HG02588 (cell line): ENCODE data around the gene LPP.

Experiments used
- ATAC-seq: cut with Tn5 transposase; IDR thresholded peaks from one replicate; pipeline ENCODE4 v1.9.1; 2021; ENCODE audit warnings: mild to moderate bottlenecking, moderate library complexity; ENCODE audit not compliant: unreplicated experiment

LPP gene

DNA sequence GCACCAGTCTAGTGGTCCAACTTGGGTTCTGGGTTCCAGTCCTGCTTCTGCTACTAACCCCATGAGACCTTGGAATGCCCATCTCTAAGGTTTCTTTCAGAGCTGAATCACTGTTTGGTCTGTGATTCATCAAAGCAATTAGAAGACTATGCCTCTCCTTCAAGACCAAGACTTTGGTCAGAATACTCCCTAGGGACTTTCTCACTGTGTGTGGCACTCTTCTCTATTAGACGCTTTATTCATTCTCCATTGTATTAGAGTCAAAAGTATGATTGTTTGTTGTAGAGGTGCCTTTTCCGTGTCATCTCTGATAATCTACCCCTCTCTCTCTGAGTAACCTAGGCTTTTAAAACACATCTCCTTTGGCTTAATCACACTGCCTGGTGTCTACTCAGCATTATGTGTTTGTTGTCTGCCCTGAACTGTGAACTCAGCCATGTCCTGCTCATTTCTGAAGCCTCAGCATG, 90.5 kb downstream of the LPP start:
- ATAC-seq: no peak

DNA sequence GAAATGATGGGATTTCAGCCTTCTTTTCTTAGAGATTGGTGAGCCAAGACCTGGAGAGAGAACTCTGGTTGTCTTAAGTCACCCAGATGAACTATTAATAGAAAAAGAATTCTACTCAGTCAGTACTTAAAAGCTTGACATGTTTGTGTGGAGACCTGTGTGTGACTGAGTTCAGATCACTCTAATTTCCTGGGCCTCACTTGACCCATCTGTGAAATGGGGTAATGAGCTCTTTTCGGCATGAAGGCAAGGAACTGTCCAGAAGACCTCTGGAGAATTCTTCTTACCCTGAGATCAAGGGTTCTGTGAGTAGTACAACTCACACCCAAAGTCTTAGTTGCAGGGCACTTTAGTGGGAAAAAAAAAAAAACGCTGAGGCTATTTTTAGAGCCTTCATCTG, 92.9 kb downstream of the LPP start:
- ATAC-seq: no peak

DNA sequence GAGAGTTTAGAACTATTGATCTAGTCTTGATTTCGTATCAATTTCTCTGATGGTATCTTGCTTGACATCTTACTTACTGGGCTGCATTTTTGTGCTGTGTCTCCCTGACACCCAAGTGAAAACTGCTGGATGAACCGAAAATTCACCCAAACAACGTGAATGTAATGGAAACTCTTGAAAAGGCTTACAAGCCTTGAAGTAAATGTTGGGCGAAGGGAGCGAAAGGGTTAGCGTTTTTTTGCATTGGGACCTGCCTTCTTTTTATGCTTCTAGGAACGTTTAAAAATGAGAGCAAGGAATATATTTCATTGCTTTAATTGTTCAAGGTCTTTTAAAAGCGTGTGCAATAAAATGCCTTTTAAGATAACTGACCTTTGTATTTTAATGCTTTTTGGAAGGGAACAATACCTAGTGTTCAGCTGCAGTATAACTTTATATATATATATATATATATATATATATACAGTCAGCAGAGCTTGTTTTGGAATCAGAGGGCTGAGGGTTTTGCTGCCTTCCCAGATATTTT, 94.1 kb downstream of the LPP start:
- no peak for ATAC-seq

DNA sequence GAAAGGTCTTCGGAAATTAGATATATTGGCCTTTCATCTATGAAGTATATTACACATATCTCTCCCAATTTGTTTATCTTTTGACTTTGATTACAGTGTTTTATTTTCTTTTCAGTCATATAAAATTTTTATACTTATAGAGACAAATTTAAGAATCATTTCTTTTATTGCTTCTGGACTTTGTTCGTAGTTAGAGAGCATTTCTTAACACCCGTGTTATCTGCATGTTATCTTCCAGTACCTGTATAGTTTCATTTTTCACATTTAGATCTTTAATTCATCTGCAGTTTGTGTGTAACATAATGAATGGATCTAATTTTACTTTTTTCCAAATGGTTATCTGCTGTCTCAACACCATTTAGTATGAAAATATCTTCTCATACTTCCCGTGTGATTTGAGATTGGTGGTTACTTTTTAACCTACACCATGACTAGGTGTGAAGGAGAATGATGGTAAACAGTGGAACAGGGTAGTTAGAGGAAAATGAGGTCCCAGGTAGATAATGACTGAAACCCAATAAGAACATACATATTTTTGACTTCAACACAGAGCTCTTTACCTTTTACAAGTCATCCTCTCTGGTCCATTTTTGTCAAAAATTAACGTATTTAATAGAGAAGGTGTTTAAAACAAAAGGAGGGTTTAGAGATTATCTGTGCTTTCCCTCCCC, 99.3 kb downstream of the LPP start:
- ATAC-seq: no peak

DNA sequence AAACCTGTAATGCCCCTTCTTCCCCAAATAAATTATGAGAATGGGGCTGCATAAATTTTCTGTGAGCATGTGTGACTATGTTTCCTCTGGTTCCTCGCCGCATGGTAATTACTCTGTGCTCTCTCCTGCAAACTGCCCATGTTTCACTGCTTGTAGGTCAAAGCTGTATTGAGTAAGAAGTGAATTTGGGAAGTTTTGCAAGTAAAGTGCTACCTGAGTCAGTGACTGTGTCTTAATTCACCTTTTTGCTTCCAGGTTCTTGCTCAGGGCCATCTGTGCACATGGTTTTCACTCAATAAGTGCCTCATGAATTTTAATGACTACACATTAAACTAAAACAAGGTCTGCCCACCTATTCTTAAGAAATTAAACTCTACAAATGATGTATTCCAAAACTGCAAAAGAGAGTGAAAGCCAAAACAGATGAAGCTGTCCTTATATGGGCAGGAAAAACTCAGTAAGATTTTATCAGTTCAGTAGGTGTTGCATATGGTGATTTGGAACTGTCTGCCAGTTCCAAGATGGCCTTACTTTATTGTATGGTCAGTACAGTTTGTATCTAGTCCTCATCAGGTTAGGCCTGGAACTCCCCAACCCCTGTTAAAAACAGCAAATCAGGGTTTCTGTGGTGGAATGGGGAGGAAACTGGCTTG, 100.0 kb downstream of the LPP start:
- no peak for ATAC-seq

DNA sequence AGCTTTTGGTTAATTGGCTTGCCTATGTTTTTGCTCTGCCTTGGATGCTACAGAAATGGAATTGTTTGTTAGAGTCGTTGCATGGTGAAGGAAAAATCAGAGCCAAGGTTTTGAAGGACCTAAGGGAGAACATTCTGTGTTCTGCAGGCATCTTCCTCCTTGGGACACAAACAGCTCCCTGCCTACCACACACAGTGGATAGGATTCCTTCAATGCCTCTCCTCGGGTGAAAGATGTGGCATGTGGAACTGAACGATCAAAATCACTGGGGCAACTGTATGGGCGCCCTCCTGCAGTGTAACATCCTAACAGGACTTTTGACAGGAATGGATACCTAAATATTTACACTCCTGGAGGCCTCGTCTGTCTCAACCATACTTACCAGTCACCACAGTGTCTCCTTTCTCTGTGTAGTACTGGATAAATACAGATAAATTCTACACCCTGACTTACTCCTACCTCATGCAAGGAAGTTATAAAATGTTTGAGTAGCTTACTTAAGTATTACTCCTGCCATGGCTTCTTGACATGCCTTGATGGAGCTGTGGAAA, 100.6 kb downstream of the LPP start:
- ATAC-seq: no peak

DNA sequence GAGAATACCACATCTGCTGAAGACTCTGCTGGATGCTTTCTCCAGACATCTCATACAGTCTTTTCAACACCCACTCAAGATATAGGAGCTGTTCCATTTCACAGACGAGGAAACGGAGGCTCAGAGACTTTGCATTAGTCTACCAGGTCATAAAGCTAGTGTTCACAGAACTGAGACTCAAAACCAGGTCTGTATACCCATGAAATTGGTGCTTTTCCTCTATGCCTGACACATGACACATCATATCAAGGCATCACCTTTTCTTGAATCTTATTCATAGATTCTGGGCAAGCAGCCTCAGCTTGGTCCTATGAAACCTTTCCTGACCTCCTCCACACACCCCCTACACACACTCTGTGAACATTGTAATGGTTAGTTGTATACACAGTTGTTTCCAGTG, 101.2 kb downstream of the LPP start:
- ATAC-seq: no peak

DNA sequence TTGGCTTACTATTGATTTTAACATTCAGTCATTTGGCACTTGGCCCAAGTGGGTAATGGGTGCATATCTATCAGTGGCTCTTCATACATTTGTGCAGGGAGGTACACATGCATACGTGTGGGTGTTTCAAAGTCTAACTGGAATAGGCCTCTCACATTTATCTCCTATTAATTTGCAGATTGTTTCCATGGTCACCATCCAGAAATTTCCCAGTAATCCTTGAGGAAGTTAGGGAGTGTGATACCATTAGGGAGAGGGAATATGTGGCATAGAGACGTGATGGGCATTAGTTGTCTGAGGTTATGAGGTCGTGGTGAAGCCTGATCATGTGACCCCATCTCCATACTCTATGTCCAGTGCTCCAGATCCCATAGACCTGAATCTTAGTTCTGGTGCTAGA, 102.8 kb downstream of the LPP start:
- ATAC-seq: no peak

DNA sequence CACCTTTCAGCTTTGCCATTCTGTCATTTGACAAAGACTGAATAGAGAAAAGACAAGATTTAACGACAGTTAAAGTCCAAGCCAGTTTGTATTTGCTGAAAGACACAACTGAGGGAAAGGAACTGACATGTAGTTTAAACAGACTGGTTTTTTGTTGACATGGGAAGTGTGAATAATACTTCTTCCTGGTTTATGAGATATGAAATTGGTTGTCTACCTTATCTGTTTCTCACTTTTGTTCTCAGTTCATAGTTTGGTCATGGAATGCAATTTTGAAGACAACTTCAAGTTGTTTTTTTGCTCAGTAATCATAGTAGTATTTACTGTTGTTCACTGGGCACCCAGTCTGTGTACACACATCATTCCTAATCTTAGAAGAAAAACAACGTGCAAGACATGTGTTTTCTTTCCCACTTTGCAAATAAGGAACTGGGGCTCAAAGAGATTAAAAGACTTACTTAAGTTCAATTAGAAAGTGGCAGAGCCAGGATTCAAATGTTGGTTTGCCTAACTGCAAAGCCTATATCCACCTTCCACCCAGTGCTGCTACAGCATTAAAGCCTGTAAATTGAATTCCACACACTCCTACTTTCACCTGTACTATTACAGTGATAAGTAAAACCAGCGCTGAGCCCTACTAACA, 103.5 kb downstream of the LPP start:
- ATAC-seq: no peak

DNA sequence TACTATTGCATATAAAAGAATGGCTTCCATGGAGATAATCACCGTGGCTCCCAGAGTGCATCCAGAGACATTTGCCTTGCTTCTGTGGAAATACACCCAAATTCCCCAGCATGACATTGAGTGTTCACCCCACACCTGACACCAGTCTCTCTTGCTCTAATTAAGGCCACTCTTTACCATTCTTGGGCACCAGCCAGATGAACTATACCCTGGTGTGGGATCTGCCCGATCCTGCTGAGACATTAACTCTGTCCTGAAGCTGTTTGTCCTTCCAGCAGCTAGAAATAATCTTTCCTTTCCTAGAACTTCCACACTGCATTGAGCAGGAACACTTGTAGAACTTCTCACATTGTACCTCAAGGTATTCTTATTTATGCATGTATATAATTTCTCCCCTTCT, 105.2 kb downstream of the LPP start:
- no peak for ATAC-seq

DNA sequence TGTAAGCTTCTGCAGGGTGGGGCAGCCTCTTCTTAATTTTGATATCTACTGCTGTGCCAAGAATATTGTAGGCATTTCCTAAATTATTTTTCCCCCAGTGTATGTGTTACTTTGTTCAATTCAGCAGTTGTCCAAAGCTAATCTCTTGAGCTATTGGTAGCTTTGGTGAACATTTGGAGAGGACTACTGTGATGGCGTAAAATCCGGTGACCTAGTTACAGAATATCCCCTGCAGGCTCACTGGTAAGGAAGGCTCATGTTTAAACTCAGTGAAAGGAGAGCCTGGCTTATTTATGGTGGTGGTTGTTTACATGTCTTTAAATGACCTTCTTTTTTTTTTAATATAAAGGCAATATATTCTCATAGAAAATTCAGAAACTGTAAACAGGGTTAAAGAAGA, 105.6 kb downstream of the LPP start:
- ATAC-seq: no peak

DNA sequence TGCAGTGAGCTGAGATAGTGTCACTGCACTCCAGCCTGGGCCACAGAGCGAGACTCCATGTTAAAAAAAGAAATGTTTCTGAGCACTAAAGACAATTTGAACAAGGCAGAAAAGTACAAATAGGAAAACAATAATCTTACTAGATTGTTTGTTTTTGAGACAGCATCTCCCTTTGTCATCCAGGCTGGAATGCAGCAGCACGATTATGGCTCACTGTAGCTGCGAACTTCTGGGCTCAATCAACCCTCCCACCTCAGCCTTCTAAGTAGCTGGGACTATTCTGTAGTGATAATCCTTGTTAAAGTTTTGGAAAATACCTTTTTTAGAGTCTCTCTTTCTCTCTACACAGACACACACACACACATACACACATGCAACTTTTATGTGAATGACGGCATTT, 107.1 kb downstream of the LPP start:
- no peak for ATAC-seq

DNA sequence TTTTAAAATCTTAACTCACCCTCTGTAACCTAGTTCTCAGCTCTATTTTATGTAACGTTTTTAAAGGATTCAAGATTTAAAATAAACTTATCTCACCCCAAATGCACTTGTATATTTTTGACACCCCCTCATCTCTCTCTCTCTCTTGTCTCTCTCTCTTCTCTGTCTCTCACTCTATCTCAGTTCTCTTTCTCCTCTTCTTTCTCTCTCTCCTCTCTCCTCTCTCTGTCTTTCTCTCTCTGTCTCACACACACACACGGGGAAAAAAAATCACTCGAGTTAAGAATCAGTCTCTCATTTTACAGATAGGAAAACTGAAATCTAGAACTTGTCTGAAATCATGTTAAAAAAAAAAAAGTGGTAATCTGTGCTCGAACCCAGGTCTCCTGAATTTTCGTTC, 108.5 kb downstream of the LPP start:
- no peak for ATAC-seq

DNA sequence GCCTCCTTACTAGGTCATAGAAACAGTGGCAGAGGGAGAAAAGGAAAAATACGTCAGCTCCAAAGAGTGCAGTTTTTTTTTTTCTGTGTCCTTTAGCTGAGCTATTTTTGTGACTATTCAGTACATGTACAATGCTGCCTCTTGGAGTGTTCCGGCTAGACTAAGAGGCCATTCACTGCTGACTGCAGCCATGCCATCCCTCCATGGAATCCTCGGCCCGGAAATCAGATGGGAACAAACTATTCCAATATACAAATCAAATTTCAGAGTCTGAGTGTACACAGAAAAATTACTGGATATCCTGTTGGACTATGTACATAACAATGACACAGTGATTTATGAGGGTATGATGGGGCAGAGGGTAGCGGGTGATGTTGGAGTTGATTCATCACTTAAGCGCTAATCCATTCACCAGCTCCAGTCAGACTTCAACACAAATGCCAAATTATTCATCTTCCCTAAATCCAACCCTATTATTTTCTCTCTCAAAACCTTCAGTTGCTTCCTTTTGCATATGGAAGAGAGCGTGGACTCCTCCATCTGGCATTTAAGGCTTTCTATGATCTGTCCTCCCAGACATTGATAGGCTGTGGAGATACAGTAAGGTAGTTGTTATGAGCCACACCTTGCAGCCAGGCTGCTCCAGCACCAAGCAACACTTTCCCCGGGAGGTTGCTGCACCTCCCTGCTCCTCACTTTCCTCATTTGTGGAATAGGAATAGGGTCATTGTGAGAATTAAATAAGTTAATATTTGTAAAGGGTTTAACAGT, 109.1 kb downstream of the LPP start:
- ATAC-seq: no peak

DNA sequence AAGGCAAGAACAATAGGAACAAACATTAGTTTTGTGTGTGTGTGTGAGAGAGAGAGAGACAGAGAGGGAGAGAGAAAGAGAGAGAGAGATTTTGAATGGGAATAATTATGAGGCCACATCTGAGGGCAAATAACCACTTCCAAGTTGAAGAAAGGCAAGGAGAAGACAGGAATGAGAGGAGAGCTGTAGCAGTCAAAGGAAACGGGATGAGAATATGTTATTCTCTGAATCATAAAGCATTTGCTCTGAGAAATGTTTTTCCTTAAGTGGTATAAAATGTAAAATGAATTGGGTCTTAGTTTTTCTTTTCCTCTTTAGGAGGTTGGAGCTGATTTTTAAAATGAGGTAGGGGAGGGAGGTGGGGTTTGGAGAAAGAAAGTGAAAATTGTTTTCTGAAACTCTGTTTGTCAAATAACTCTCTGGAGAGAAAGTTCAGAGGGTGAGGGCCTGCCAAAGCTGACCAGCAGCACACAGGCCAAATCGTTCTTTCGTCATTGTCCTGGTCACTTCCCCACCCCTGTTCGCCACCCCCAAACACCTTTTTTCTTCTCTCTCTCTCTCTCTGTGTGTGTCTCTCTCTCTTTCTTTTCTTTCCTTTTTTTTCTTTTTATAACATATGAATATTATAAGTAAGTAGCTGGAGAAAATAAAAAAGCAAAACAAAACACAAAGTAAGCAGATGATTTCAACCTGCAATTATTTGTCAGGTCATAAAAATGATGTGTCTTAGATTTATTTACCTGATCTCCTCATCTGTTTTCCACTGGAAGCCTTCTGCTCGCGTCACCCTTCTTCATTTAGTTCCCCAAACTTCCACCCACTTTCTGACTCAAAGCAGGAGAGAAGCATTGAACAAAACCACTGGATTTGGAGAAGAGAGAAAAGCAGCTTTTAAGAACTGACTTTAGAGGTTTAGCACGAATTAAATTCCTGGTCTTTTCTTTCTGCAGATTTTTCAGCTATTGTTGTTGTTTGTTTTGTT, 110.6 kb downstream of the LPP start:
- ATAC-seq: no peak

DNA sequence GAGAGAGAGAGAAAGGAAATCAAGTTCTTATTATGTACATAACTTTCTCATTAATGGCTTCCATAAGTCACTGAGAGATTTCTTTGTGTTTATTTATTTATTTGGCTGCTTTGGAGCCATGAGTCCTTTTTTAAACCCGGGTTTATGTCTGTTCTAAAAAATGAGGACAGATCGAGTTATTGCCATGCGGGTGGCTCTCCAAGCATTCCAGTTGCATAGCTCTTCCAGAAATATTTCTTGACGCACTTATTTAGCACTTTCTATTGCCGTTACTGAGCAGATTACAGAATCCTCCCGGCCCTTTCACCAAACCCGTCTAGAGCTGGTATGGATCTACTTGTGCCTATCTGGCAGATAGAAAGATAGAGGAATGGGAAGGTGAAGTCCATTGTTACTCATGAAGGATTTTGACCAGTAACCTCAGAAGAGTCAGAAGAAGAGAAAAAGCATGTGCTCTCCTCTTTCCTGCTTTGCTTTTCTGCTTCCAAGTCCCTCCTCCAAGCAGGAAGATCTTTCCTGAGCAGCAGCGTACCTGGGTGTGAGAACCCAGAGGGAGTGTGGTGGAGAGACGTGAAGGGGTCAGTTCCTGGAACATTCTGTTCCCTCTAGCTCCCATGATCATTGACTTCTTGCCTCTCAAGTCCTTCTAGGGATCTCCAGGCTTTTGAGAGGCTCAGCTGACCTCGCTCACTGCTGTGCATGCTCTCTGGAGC, 112.8 kb downstream of the LPP start:
- ATAC-seq: no peak

DNA sequence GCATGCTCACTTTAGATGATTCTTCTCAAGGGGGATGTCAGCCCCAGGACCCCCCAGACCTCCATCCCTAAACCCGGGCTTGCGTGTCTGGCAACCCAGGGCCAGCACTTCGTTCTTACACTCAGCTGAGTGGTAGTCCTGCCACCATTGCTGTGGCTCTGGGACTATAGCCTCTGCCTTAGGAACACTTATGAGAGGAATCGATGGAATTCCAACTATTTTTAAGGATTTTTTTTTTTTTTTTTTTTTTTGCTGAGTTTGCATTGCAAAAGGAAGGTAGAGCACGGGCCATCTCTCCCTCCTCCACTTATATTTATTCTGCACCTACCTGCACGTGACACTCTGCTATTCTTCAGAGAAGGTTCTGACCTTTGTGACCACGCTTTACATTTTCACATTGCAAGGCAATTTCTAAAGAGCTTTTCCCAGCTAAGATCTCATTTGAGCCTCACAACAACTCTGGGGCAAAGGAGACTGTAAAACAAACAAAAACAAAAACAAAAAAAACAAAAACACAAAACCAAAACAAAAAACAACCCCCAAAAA, 113.9 kb downstream of the LPP start:
- no peak for ATAC-seq

DNA sequence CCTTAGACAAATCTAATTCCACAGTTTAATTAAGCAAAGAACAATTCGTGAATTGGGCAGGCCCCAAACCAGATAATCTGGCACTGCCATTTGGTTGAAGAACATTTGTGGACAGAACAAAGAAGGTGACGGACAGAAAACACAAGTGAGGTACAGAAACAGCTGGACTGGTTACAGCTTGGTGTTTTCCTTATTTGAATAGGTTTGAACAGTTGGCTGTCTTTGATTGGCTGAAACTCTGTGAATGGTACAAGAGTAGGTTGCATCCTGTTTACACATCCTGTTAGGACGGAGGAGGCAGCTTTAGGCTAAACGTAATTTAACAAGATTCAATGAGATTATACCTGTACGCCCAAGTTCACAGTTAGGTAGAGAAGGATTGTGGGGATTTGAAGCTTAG, 114.4 kb downstream of the LPP start:
- no peak for ATAC-seq

DNA sequence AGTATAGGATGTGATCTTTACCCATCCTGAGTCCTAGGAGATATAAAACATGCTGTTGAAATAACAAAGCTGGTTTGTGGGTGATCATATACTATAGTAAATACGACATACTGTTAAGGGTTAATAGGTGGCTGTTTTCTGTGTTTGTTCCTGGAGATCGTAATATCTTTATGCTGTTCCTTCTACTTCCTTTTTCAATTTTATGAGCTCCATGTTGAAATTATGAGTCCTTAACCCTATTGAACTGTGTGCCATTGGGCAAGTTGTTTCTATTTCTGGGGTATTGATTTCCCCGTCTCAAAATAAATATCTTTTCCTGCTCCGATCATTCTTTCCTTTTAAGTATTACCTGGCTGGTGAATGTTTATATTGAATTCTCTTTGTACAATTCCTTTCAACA, 115.1 kb downstream of the LPP start:
- no peak for ATAC-seq
